Prostate gland (tissue), 2 donors: Measurements from ENCODE around the gene ZNF594. TPM values are rescaled to one million over a fixed set of nuclear protein-coding genes. Genes with fewer than 3 reads are reported as not detected.
A peak's percentile ranks its signal among the peaks of the same experiment; 100 is the strongest.
"Not testable (repeated sequence)": the region's sequence is repeated elsewhere in the genome, so short reads cannot be mapped to it uniquely, and the experiment has no call there.

Source experiments
- DNase-seq: peaks from one replicate; pipeline ENCODE4 v3.0.0-alpha.2; 2019; ENCODE audit warnings: low spot score
- H3K27ac ChIP-seq, 2 donors: fragments of 200-600 bp; sonication (generic); 2 replicates each; pipeline ENCODE4 v1.5.1; 2017 to 2019
- H3K27me3 ChIP-seq: fragments of 200-600 bp; sonication (generic); replicated peaks from 2 replicates; pipeline ENCODE4 v1.5.1; 2019; ENCODE audit not compliant: insufficient read depth
- H3K36me3 ChIP-seq, 2 donors: fragments of 200-600 bp; sonication (generic); 1 replicate in 1 of 2; 2 replicates in 1 of 2; pipeline versions ENCODE4 v1.5.1 to v1.8.1; 2017 to 2019
- H3K4me1 ChIP-seq: fragments of 200-600 bp; sonication (generic); replicated peaks from 2 replicates; pipeline ENCODE4 v1.5.1; 2019
- H3K4me3 ChIP-seq, 2 donors: fragments of 200-600 bp; sonication (generic); 2 replicates each; pipeline ENCODE4 v1.5.1; 2017 to 2019
- H3K9me3 ChIP-seq: fragments of 200-600 bp; sonication (generic); 2 replicates; pipeline ENCODE4 v1.5.1; 2017
- POLR2A ChIP-seq: fragments of 450-650 bp; IDR thresholded peaks from one replicate; pipeline ENCODE4 v1.6.1; 2016; ENCODE audit warnings: antibody characterized with exemption, mild to moderate bottlenecking
- POLR2AphosphoS5 ChIP-seq: sonication (generic); formaldehyde crosslinking; IDR thresholded peaks from one replicate; pipeline ENCODE4 v1.6.1; 2017; ENCODE audit warnings: antibody characterized with exemption
- whole genome bisulfite sequencing: methylation state at CpG from one replicate; pipeline ENCODE4 v1.1.5; 2018; 5-methylcytosine and 5-hydroxymethylcytosine counted together
- intact Hi-C: fragments of 100-400 bp; cut with DNase I; formaldehyde crosslinking; loops from one replicate; pipeline ENCODE4 v1.14.2; 2022
- total RNA-seq, 2 donors: library from RNA; depleted of rRNA; stranded (reverse); fragments of >200 nt; gene quantifications; one replicate each; pipeline ENCODE4 v1.1.0, GENCODE V29; 2016
- TF ChIP-seq, protein P1 (sequence below), 4 experiments: fragments of 200-600 bp in 2 of 4; fragments of 450-650 bp in 2 of 4; sonication (generic) in 2 of 4; IDR thresholded peaks; 1 replicate in 3 of 4; 2 replicates in 1 of 4; pipeline ENCODE4 v1.5.1; 2016 to 2019; ENCODE audit warnings: antibody characterized with exemption in 4 of 4, mild to moderate bottlenecking in 2 of 4, moderate library complexity in 2 of 4

The ZNF594 gene
- total RNA-seq, 2 donors from 2014 or later: 20.3 to 33.2 TPM

DNA sequence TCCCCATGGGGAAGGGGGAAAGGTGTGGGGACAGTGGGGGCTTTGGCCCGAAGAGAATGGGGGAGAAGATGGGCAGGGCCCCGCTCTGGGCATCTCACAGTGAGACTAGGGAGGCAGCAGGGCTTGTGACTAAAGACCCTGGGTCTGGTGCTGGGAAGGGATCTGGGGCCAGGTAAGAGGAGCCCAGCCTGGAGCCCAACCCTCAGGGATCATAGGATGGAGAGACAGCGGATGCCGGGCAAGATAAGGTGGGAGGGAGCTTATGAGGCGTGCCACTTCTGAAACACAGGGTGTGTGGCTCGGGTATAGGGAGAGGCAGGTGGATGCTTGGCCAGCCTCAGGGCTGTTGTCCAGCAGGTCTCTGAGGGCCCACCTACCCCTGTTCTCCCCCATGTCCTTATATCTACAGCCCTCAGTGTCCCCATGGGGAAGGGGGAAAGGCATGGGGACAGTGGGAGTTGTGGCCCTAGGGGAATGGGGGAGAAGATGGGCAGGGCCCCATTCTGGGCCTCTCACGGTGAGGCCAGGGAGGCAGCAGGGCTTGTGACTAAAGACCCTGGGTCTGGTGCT is 60.4 kb downstream of the ZNF594 start:
- WGBS: 87% methylated on average over 7 of the region's 7 CpGs
- Histone ChIP-seq H3K27ac (no peak overlapping the region), H3K4me1 (no peaks in the 10 kb centered on the region), H3K4me3 (no peak overlapping the region), H3K27me3 (no peaks in the 10 kb centered on the region), H3K36me3 (no peaks in the 10 kb centered on the region), H3K9me3 (no peaks in the 10 kb centered on the region)
- intact Hi-C loops: no loop called here
- DNase-seq: no peak
- TF ChIP-seq POLR2A (no peak), POLR2AphosphoS5 (no peak)
- TF ChIP-seq, protein P1, sequence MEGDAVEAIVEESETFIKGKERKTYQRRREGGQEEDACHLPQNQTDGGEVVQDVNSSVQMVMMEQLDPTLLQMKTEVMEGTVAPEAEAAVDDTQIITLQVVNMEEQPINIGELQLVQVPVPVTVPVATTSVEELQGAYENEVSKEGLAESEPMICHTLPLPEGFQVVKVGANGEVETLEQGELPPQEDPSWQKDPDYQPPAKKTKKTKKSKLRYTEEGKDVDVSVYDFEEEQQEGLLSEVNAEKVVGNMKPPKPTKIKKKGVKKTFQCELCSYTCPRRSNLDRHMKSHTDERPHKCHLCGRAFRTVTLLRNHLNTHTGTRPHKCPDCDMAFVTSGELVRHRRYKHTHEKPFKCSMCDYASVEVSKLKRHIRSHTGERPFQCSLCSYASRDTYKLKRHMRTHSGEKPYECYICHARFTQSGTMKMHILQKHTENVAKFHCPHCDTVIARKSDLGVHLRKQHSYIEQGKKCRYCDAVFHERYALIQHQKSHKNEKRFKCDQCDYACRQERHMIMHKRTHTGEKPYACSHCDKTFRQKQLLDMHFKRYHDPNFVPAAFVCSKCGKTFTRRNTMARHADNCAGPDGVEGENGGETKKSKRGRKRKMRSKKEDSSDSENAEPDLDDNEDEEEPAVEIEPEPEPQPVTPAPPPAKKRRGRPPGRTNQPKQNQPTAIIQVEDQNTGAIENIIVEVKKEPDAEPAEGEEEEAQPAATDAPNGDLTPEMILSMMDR (IDR thresholded peaks at IDR 0.05): no peak

DNA sequence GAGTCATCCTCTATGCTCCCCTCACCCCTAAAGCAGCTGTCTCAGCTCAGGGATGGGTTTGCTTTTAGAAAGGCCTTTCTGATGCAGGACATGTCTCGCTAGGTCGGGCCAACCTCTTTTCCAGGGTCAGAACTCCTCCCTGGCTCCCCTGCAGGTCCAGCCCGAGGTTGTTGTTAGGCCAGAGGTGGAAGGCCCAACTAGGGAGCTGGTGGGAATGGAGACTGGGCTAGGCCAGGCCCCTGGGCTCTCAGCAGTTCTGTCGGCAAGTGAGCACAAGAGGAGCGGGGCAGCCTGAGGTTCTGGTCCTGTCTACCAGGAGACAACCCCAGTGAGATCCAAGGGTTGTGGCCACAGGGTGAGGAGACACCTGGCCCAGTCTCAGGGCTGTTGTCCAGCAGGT is 61.0 kb downstream of the ZNF594 start:
- H3K4me3 ChIP-seq, H3K27me3 ChIP-seq, DNase-seq, H3K27ac ChIP-seq, H3K4me1 ChIP-seq, H3K9me3 ChIP-seq, intact Hi-C loops, H3K36me3 ChIP-seq: not testable (repeated sequence)
- 93% methylated on average over 5 of the region's 5 CpGs for WGBS

DNA sequence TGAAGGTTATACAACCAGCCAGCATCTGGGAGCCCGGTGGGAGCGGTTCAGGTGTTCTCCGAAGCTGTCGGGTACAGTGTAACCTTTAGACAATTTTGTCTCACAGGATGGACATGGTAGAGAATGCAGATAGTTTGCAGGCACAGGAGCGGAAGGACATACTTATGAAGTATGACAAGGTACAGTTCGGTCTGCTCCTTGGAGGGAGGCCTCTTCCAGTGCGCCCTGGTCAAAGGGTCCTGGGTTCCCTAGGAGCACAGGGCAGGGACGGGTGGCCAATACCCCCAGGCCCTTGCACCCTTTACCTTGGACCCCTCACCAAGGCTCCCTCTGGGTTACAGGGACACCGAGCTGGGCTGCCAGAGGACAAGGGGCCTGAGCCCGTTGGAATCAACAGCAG is 61.4 kb downstream of the ZNF594 start:
- H3K9me3 ChIP-seq, H3K36me3 ChIP-seq, H3K4me3 ChIP-seq, H3K27ac ChIP-seq, H3K4me1 ChIP-seq, intact Hi-C loops, H3K27me3 ChIP-seq: not testable (repeated sequence)
- WGBS: 92% methylated on average over 10 of the region's 10 CpGs
- DNase-seq: peak; percentile 2

DNA sequence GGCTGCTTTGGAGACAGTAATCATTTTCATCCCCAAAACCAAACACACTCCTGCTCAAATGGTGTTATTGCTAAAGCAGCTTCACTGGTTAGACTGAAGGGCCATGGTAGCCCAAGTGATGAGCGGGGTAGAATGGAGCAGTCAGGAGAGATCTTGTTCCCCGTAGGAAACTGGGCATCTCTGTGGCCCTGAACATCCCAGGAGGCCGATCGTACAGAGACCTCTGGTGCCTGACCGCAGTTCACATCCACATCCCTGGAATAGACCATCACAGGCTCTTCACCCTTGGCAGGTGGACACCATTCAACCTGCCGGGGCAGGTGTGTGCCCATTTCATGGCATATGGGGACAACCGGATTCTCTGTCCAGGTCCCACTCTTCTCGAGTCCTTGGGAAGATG is 61.9 kb downstream of the ZNF594 start:
- H3K9me3 ChIP-seq, H3K36me3 ChIP-seq, H3K27ac ChIP-seq, intact Hi-C loops, H3K4me3 ChIP-seq, H3K27me3 ChIP-seq, H3K4me1 ChIP-seq: not testable (repeated sequence)
- peak; percentile 1 for DNase-seq
- WGBS: 94% methylated on average over 8 of the region's 8 CpGs

Other genes with a start within 250 kb of the ZNF594 start
- 1,000 to 10,000 TPM in 1 of 2 donors, 100 to 1,000 TPM in 1; 646 to 1,039 TPM for gene PFN1, start 243.3 kb downstream of the ZNF594 start, total RNA-seq
- gene ENO3, start 240.7 kb downstream of the ZNF594 start, total RNA-seq: 10 to 100 TPM in 1 of 2 donors, 1 to 10 TPM in 1; 9.7 to 10.2 TPM
- gene SPAG7, start 224.1 kb downstream of the ZNF594 start, total RNA-seq: 10 to 100 TPM; 54.2 to 72.0 TPM
- 10 to 100 TPM; 13.6 to 40.2 TPM for gene CAMTA2, start 204.2 kb downstream of the ZNF594 start, total RNA-seq
- 1 to 10 TPM; 2.5 to 8.4 TPM for gene INCA1, start 194.3 kb downstream of the ZNF594 start, total RNA-seq
- 10 to 100 TPM; 59.5 to 88.9 TPM for gene KIF1C, start 193.9 kb downstream of the ZNF594 start, total RNA-seq
- gene SLC52A1, start 156.4 kb downstream of the ZNF594 start, total RNA-seq: 1 to 10 TPM; 1.6 to 1.7 TPM
- 1 to 10 TPM; 5.4 to 8.5 TPM for gene ZFP3, start 113.4 kb downstream of the ZNF594 start, total RNA-seq
- 10 to 100 TPM; 14.3 TPM for gene ZNF232, start 80.0 kb downstream of the ZNF594 start, total RNA-seq
- gene USP6, start 75.8 kb downstream of the ZNF594 start, total RNA-seq: 1 to 10 TPM; 1.4 to 6.8 TPM
- gene SCIMP, start 43.0 kb upstream of the ZNF594 start, total RNA-seq: 1 to 10 TPM in 1 of 2 donors, under 1 TPM in 1; 0.68 to 2.3 TPM
- gene RABEP1, start 90.4 kb upstream of the ZNF594 start, total RNA-seq: 10 to 100 TPM; 38.9 to 54.7 TPM
- gene NUP88, start 227.8 kb upstream of the ZNF594 start, total RNA-seq: 100 to 1,000 TPM in 1 of 2 donors, 10 to 100 TPM in 1; 64.8 to 105 TPM
- gene RPAIN, start 228.3 kb upstream of the ZNF594 start, total RNA-seq: 10 to 100 TPM; 39.2 to 51.1 TPM
- 100 to 1,000 TPM; 140 to 146 TPM for gene C1QBP, start 247.3 kb upstream of the ZNF594 start, total RNA-seq